Measurements from ENCODE around the gene PIK3R3. TPM values are rescaled to one million over a fixed set of nuclear protein-coding genes. Genes with fewer than 3 reads are reported as not detected.

PIK3R3 gene
- total and polyA plus RNA-seq, 9 donors: 3.6 to 20.3 (median 10.7) TPM

DNA sequence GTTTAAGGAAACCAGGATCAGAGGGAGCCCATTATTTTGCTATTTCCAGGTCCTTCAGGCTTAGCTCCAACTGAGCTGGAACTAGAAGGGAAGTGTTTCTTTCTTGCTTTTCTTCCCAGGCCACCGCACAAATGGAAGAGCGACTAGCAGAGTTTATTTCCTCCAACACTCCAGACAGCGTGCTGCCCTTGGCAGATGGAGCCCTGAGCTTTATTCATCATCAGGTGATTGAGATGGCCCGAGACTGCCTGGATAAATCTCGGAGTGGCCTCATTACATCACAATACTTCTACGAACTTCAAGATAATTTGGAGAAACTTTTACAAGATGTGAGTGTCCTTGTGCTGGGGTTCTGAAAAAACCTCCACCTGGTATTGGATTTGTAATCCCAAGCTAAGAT, 121.8 kb downstream of the PIK3R3 start:
- no peak overlapping the region for H3K27ac ChIP-seq
- H3K4me1 ChIP-seq (ENCODE audit: insufficient read depth): no peaks in the 10 kb centered on the region
- DNase-seq: no peak
- no peaks in the 10 kb centered on the region for H3K36me3 ChIP-seq
- intact Hi-C loops (cut with DNase I): no loop called here
- TF ChIP-seq EP300 (IDR thresholded peaks at IDR 0.05): no peak
- TF ChIP-seq, protein P1, sequence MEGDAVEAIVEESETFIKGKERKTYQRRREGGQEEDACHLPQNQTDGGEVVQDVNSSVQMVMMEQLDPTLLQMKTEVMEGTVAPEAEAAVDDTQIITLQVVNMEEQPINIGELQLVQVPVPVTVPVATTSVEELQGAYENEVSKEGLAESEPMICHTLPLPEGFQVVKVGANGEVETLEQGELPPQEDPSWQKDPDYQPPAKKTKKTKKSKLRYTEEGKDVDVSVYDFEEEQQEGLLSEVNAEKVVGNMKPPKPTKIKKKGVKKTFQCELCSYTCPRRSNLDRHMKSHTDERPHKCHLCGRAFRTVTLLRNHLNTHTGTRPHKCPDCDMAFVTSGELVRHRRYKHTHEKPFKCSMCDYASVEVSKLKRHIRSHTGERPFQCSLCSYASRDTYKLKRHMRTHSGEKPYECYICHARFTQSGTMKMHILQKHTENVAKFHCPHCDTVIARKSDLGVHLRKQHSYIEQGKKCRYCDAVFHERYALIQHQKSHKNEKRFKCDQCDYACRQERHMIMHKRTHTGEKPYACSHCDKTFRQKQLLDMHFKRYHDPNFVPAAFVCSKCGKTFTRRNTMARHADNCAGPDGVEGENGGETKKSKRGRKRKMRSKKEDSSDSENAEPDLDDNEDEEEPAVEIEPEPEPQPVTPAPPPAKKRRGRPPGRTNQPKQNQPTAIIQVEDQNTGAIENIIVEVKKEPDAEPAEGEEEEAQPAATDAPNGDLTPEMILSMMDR (IDR thresholded peaks at IDR 0.05): no peak
- TF ChIP-seq POLR2A (IDR thresholded peaks at IDR 0.05): no peak
- no peaks in the 10 kb centered on the region for H3K9me3 ChIP-seq
- 96 to 98% (median 96%) methylated on average over 6 of the region's 6 CpGs for WGBS, 3 donors
- H3K4me3 ChIP-seq: no peak overlapping the region
- H3K27me3 ChIP-seq: no peaks in the 10 kb centered on the region

DNA sequence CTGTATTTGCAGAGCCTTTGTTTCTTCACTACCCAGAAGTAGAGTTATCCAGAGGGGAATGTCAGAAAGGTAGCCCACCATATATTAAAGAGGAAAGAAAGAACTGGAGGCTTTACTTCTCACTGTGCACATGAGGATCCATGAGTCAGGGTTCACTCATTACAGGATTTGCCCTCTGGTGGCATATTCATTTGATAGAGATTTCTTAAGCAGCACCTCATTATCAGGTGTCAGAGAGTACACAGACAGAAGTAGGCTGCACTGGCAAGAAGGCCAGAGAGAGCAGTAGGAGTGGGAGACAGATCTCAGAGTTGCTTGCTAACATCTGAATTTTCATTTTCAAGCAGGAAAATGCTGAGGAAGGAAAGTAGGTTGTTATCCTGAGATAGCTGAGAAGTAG, 123.8 kb downstream of the PIK3R3 start:
- no peaks in the 10 kb centered on the region for H3K4me1 ChIP-seq (ENCODE audit: insufficient read depth)
- TF ChIP-seq EP300 (IDR thresholded peaks at IDR 0.05) (no peak), POLR2A (IDR thresholded peaks at IDR 0.05) (no peak)
- TF ChIP-seq, protein P1 (IDR thresholded peaks at IDR 0.05): no peak
- no peaks in the 10 kb centered on the region for H3K27me3 ChIP-seq
- H3K27ac ChIP-seq: no peak overlapping the region
- no peaks in the 10 kb centered on the region for H3K36me3 ChIP-seq
- intact Hi-C loops (cut with DNase I): no loop called here
- no peaks in the 10 kb centered on the region for H3K9me3 ChIP-seq
- no peak overlapping the region for H3K4me3 ChIP-seq
- no peak for DNase-seq

- no peak overlapping the region for H3K4me3 ChIP-seq
- H3K36me3 ChIP-seq: no peaks in the 10 kb centered on the region
- 72 to 81% (median 79%) methylated on average over 1 of the region's 1 CpG for WGBS, 3 donors
- DNase-seq: no peak
- no peaks in the 10 kb centered on the region for H3K9me3 ChIP-seq
- H3K27me3 ChIP-seq: no peaks in the 10 kb centered on the region
- H3K4me1 ChIP-seq (ENCODE audit: insufficient read depth): no peaks in the 10 kb centered on the region
- intact Hi-C loops (cut with DNase I): no loop called here
- no peak for TF ChIP-seq EP300 (IDR thresholded peaks at IDR 0.05)
- TF ChIP-seq, protein P1 (IDR thresholded peaks at IDR 0.05): no peak
- TF ChIP-seq POLR2A (IDR thresholded peaks at IDR 0.05): no peak
- no peak overlapping the region for H3K27ac ChIP-seq
Measured at GRCh38 chr1:46005594-46005993, 126.8 kb downstream of the PIK3R3 start.

DNA sequence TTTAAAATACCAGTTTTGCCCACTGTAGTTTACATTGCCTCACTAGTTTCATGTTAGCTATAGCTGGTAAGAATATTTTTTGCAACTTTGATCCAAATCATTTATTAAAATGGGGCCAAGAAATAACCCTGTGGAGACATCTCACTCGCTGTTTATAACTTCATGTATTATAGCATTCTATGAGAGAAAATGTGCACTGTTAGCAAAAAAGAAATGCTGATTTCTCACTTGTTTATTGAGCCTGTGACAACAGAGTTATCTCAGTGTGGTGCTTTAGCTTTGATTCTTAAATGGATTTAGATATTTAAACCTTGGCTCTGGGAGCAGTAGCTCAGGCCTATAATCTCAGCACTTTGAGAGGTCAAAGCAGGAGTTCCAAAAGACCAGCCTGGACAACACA, 127.9 kb downstream of the PIK3R3 start:
- no peak overlapping the region for H3K27ac ChIP-seq
- no peak overlapping the region for H3K4me3 ChIP-seq
- no peaks in the 10 kb centered on the region for H3K4me1 ChIP-seq (ENCODE audit: insufficient read depth)
- DNase-seq: no peak
- intact Hi-C loops (cut with DNase I): no loop called here
- H3K9me3 ChIP-seq: no peaks in the 10 kb centered on the region
- 93 to 98% (median 96%) methylated on average over 1 of the region's 1 CpG for WGBS, 3 donors
- H3K27me3 ChIP-seq: no peaks in the 10 kb centered on the region
- no peak for TF ChIP-seq EP300 (IDR thresholded peaks at IDR 0.05)
- TF ChIP-seq, protein P1 (IDR thresholded peaks at IDR 0.05): no peak
- no peak for TF ChIP-seq POLR2A (IDR thresholded peaks at IDR 0.05)
- no peaks in the 10 kb centered on the region for H3K36me3 ChIP-seq

GRCh38 chr1:46003315-46003714, 129.1 kb downstream of the PIK3R3 start:
- H3K27me3 ChIP-seq: no peaks in the 10 kb centered on the region
- no peaks in the 10 kb centered on the region for H3K36me3 ChIP-seq
- H3K4me1 ChIP-seq (ENCODE audit: insufficient read depth): no peaks in the 10 kb centered on the region
- H3K9me3 ChIP-seq: no peaks in the 10 kb centered on the region
- WGBS, 3 donors: 88 to 90% (median 90%) methylated on average over 5 of the region's 5 CpGs
- TF ChIP-seq EP300 (IDR thresholded peaks at IDR 0.05) (no peak), POLR2A (IDR thresholded peaks at IDR 0.05) (no peak)
- TF ChIP-seq, protein P1 (IDR thresholded peaks at IDR 0.05): no peak
- no peak for DNase-seq
- no peak overlapping the region for H3K4me3 ChIP-seq
- H3K27ac ChIP-seq: no peak overlapping the region
- intact Hi-C loops (cut with DNase I): no loop called here

All from ovary (tissue), 9 donors.